Tibial nerve (tissue), 4 donors: ENCODE measurements around the gene SIK1. TPM values are rescaled to one million over a fixed set of nuclear protein-coding genes. Genes with fewer than 3 reads are reported as not detected.
A peak's percentile ranks its signal among the peaks of the same experiment; 100 is the strongest.

Source experiments
- DNase-seq, 2 donors: peaks; one replicate each; pipeline ENCODE4 v3.0.0-alpha.2; 2019; ENCODE audit warnings: low spot score in 2 of 2
- H3K27ac ChIP-seq, 4 donors: fragments of 200-600 bp; sonication (generic) in 3 of 4; one replicate each; pipeline ENCODE4 v1.5.1; 2017 to 2019; ENCODE audit warnings: mild to moderate bottlenecking in 1 of 4
- H3K27me3 ChIP-seq, 2 donors: fragments of 200-600 bp; sonication (generic) in 1 of 2; one replicate each; pipeline versions ENCODE4 v1.5.1 to v1.6.0; 2017 to 2019
- H3K36me3 ChIP-seq, 3 donors: fragments of 200-600 bp; sonication (generic); one replicate each; pipeline ENCODE4 v1.5.1; 2018 to 2019
- H3K4me1 ChIP-seq, 4 donors: fragments of 200-600 bp; sonication (generic) in 3 of 4; one replicate each; pipeline ENCODE4 v1.5.1; 2017 to 2019
- H3K4me3 ChIP-seq, 4 donors: fragments of 200-600 bp; sonication (generic) in 3 of 4; one replicate each; pipeline ENCODE4 v1.5.1; 2017 to 2019; ENCODE audit warnings: mild to moderate bottlenecking in 1 of 4, moderate library complexity in 1 of 4
- H3K9me3 ChIP-seq, 4 donors: fragments of 200-600 bp; sonication (generic) in 3 of 4; one replicate each; pipeline ENCODE4 v1.5.1; 2017 to 2019
- EP300 ChIP-seq, 2 donors: sonication (generic); formaldehyde crosslinking; IDR thresholded peaks; one replicate each; pipeline ENCODE4 v1.6.1; 2017; ENCODE audit warnings: antibody characterized with exemption in 2 of 2, mild to moderate bottlenecking in 1 of 2
- POLR2A ChIP-seq, 2 donors: fragments of 450-650 bp; IDR thresholded peaks; one replicate each; pipeline ENCODE4 v1.6.1; 2017; ENCODE audit warnings: antibody characterized with exemption in 2 of 2, mild to moderate bottlenecking in 2 of 2, moderate library complexity in 2 of 2
- WGBS, 2 donors: methylation state at CpG; one replicate each; pipeline ENCODE4 v1.1.5; 2018; 5-methylcytosine and 5-hydroxymethylcytosine counted together
- total RNA-seq, 4 donors: library from RNA; depleted of rRNA; stranded (reverse); fragments of >200 nt; gene quantifications; one replicate each; pipeline ENCODE4 v1.1.0, GENCODE V29; 2016
- TF ChIP-seq, protein P1 (sequence below), 5 experiments: fragments of 200-600 bp in 3 of 5; fragments of 450-650 bp in 2 of 5; sonication (generic) in 3 of 5; IDR thresholded peaks; one replicate each; pipeline ENCODE4 v1.5.1; 2016 to 2019; ENCODE audit warnings: antibody characterized with exemption in 5 of 5, mild to moderate bottlenecking in 3 of 5, moderate library complexity in 2 of 5

Gene SIK1
- total RNA-seq, 4 donors from 2014 or later = 21.3 to 45.1 (median 31.5) TPM

DNA sequence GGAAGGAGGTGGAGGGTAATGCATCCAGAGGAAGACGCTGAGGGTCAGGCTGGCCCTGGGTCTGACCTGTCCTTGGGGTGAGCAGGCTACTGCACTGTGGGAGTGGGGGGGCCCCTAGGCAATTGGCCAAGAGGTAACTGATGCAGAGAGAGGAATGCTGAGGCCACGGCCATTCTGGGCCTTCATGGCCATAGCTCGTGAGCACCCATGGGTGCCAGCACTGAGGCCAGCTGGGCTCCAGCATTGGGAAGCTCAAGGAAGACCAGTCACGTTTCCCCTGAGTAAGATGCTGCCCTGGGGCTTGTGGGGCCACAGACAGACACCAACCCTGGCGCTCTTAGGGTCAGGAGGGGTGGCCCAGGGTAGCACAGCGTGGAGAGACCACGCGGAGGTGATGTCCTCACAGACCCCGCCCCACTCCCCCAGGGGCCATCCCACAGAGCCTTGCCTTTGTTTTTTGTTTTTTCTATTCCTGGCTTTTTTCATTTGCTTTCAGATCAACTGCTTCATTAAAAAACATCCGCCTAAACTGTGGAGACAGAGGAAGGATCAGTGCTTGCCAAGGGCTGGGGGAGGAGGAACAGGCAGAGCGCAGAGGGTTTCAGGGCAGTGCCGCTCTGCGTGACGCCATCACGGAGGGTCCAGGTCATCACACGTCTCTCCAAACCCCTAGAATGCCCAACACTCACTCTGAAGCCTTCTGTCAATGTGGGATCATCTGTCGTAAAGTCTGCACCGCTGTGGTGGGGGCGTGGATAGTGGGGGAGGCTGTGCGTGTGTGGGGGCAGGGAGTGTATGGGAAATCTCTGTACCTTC lies 61.1 kb downstream of the SIK1 start:
- no peaks in the 10 kb centered on the region for H3K9me3 ChIP-seq
- WGBS, 2 donors = 62 to 64% methylated on average over 20 of the region's 20 CpGs
- TF ChIP-seq, protein P1, sequence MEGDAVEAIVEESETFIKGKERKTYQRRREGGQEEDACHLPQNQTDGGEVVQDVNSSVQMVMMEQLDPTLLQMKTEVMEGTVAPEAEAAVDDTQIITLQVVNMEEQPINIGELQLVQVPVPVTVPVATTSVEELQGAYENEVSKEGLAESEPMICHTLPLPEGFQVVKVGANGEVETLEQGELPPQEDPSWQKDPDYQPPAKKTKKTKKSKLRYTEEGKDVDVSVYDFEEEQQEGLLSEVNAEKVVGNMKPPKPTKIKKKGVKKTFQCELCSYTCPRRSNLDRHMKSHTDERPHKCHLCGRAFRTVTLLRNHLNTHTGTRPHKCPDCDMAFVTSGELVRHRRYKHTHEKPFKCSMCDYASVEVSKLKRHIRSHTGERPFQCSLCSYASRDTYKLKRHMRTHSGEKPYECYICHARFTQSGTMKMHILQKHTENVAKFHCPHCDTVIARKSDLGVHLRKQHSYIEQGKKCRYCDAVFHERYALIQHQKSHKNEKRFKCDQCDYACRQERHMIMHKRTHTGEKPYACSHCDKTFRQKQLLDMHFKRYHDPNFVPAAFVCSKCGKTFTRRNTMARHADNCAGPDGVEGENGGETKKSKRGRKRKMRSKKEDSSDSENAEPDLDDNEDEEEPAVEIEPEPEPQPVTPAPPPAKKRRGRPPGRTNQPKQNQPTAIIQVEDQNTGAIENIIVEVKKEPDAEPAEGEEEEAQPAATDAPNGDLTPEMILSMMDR (IDR thresholded peaks at IDR 0.05) = no peak
- no peak for TF ChIP-seq POLR2A (IDR thresholded peaks at IDR 0.05)
- no peak for TF ChIP-seq EP300 (IDR thresholded peaks at IDR 0.05)
- H3K27ac ChIP-seq = peak overlapping the region in 1 of 4 donors; percentile 30
- H3K4me3 ChIP-seq = no peak overlapping the region
- peaks cover 0 to 18% (median 5%) of the 10 kb centered on the region in 4 donors for H3K4me1 ChIP-seq
- no peaks in the 10 kb centered on the region for H3K27me3 ChIP-seq
- no peaks in the 10 kb centered on the region for H3K36me3 ChIP-seq
- no peak for DNase-seq

- H3K4me3 ChIP-seq = no peak overlapping the region
- DNase-seq = no peak
- peaks cover 0 to 18% (median 5%) of the 10 kb centered on the region in 4 donors for H3K4me1 ChIP-seq
- H3K36me3 ChIP-seq = no peaks in the 10 kb centered on the region
- TF ChIP-seq, protein P1 (IDR thresholded peaks at IDR 0.05) = no peak
- TF ChIP-seq POLR2A (IDR thresholded peaks at IDR 0.05) = no peak
- no peak for TF ChIP-seq EP300 (IDR thresholded peaks at IDR 0.05)
- no peak overlapping the region for H3K27ac ChIP-seq
- H3K27me3 ChIP-seq = no peaks in the 10 kb centered on the region
- 81 to 82% methylated on average over 13 to 18 of the region's 18 CpGs for WGBS, 2 donors
- no peaks in the 10 kb centered on the region for H3K9me3 ChIP-seq
Observed at GRCh38 chr21:43364851-43365424, 62.0 kb downstream of the SIK1 start.

Other genes with a start within 250 kb of the SIK1 start
- gene HSF2BP, start 232.4 kb upstream of the SIK1 start, total RNA-seq = 1 to 10 TPM; 1.7 to 6.3 (median 1.9) TPM
- gene RRP1B, start 232.4 kb upstream of the SIK1 start, total RNA-seq = 10 to 100 TPM; 21.4 to 29.4 (median 25.5) TPM